ENCODE results near the gene SKIDA1.

GRCh38 chr10:21516242-21517131 is 9.0 kb downstream of the SKIDA1 start:
- TF ChIP-seq CTCF (IDR thresholded peaks at IDR 0.05), result no peak
- peak in 1 of 3 donors; percentile 16 for TF ChIP-seq POLR2A (IDR thresholded peaks at IDR 0.05)

Measured in body of pancreas (tissue), 4 donors.